HG03521 (cell line): ENCODE data around the gene EXOC6B.

Experiments
- ATAC-seq: cut with Tn5 transposase; IDR thresholded peaks from one replicate; pipeline ENCODE4 v1.9.1; 2021; ENCODE audit warnings: mild to moderate bottlenecking, moderate library complexity; ENCODE audit not compliant: unreplicated experiment

EXOC6B gene

DNA sequence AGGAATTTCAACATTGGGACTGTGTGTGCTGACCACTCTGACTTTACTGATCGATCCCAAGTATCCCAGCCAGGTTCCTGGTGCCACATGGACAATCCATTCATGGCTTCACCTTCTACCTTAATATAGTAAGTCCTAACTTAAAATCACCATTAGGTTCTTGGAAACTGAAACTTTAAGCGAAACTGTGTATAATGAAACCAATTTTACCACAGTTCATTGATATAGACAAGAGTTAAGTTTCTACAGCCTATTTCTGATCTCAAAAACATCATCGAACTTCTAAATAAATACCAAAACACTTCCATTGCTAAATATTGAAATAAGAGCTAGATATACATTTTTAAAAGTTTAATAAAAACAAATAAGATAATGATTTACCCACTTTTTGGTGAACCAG, 4.4 kb upstream of the EXOC6B start:
- peak; percentile 34 for ATAC-seq

DNA sequence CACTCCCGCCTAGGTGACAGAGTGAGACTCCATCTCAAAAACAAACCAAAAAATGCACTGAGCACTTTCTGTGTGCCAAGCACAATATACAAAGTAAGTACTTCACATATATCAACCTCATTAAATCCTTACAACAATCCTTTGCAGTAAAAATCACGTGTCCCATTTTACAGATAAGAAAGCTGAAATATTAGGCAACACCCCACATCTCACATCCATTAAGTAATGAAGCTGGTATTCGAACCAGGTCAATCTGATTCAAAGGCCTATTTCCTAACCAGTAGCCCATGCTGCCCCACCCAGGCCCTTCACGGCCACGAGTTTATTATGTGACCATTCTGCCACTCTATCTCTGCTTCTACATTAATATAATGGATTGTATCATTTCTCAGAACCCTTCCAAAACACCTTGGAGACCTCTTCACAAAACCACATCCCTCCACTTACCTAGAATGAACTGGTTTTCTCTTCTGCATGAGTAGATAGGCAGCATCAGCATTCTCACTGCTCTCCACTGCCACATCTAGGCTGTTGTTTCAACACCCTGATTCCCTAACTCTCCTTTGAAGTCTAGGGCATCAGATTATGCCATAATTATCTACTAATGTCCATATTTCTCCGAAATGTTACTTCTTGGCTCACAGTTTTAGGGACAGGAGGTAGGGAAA, 3.1 kb upstream of the EXOC6B start:
- no peak for ATAC-seq

- ATAC-seq: no peak
Measured at GRCh38 chr2:72827966-72828646, 2.3 kb upstream of the EXOC6B start.

GRCh38 chr2:72827487-72827886, 1.7 kb upstream of the EXOC6B start:
- ATAC-seq: no peak

- no peak for ATAC-seq
Measured at GRCh38 chr2:72826156-72826477, 284 bp upstream of the EXOC6B start.

- ATAC-seq: no peak
Measured at GRCh38 chr2:72824224-72824842, 1.5 kb downstream of the EXOC6B start.

- ATAC-seq: no peak
Measured at GRCh38 chr2:72822794-72823193, 3.0 kb downstream of the EXOC6B start.

DNA sequence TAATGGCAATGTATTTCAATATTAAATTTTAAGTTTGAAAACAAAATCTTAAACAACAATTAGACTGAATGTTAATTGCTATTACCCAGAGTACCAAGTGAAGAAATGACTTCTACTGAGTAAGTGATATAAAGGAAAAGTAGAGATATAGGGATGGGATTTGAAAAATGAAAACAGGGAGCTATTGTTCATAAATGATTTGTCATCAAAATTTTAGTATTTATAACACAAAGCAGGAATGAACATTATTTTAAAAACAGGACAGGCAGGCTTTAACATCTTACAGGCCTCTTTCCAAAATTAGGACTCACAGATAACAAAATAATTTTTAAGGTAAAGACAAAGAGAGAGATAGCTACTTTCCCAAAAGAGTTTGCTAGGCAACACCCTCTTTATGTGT, 3.9 kb downstream of the EXOC6B start:
- no peak for ATAC-seq

DNA sequence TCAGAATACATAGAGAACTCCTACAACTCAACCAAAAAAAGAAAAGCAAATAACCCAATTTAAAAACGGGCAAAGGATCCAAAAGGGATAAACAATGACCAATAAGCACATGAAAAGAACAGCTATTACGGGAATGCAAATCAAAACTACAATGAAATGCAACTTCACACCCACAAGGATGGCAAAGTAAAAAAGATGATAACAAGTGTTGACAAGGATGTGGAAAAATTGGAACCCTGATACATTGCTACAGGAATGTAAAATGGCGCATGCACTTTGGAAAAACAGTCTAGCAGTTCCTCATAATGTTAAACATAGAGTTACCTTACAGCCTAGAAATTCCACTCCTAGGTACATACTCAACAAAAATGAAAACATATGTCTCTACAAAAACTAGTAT, 4.7 kb downstream of the EXOC6B start:
- ATAC-seq: no peak

DNA sequence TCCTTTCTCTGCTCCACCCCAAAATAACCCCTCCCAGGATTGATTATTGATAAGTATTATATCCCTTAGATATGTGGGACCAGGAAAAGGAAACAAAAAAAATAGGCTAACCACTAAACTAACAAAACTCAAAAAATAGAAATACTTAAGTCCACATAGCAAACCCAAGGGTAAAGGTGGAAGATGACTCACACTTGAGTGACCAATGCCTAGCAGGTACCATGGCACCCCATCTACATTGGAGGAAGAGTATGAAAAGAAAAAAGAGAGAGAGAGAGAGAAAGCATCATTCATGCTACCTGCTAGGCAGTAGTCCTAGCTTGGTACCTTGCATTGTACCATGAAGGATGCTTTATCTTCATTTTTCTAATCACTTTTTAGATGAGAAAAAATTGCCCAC, 6.3 kb downstream of the EXOC6B start:
- no peak for ATAC-seq

DNA sequence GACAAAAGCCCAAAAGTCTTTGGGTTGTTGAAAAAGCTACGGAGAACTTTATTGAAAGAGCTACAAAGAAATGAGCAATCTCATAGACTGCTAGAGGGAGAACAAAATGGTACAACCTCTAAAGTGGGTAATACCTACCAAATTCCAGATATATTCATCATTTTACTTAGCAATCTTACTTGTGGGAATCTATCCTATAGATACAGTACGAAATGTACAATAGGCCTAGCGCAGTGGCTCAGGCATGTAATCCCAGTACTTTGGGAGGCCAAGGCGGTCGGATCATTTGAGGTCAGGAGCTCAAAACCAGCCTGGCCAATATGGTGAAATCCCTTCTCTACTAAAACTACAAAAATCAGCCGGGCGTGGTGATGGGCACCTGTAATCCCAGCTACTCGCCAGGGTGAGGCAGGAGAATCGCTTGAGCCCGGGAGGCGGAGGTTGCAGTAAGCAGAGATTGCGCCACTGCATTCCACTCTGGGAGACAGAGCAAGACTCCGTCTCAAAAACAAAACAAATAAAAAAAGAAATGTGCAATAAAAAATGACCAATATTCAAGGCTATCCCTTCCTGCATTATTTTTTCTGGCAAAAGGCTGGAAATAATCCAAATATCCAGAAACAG, 10.1 kb downstream of the EXOC6B start:
- no peak for ATAC-seq

GRCh38 chr2:72813841-72814240, 12.0 kb downstream of the EXOC6B start:
- ATAC-seq: no peak

GRCh38 chr2:72810165-72810564, 15.7 kb downstream of the EXOC6B start:
- no peak for ATAC-seq

- ATAC-seq: no peak
Measured at GRCh38 chr2:72809095-72809494, 16.7 kb downstream of the EXOC6B start.

GRCh38 chr2:72806280-72806945, 19.4 kb downstream of the EXOC6B start:
- ATAC-seq: no peak

DNA sequence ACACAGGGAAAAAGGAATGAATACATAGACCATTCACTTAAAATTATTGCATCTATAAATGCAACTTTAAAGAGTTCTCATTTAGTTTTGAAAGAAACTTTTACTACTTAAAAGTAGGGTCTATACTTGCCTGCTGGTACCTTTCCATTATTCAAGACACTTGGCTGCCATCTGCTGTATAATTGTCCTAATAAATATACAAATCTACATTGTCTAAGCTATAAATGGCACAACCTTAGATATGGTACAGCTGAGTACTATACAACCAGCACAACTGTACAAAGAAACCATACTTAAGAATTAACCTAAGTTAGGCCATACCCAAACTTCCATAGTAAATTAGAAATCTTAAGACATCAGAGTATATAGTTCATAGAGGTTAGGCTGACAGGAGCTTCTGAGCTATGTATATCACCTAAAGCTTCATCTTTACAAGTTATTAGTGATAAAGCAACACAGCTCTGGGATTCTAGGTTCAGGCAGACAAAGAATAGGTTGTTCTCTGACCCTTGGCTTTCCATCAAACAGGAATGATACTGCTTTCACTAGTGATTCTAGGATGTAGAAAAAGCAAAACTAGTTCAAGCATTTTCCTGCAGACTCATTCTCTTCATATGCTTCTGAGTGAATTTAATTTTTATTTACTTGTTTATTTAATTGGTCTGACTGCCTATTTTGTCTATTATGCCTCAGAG, 22.1 kb downstream of the EXOC6B start:
- no peak for ATAC-seq

DNA sequence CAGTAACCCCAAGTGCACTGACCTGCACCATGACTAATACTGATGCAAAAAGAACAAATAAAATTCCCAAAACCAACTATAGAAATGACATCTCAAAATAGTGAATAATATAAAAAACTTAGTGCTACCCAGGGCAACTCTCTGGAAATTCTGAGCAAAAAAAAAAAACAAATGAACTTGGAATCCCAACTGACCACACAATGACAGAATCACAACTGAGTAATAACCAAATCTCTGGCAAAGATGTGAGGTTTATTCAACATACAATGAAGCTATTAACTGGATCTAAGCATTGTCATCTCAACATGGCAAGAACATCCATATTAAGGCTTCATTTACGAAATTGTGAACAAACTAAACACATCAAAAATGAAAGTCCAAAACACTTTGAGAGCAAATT, 22.7 kb downstream of the EXOC6B start:
- no peak for ATAC-seq

DNA sequence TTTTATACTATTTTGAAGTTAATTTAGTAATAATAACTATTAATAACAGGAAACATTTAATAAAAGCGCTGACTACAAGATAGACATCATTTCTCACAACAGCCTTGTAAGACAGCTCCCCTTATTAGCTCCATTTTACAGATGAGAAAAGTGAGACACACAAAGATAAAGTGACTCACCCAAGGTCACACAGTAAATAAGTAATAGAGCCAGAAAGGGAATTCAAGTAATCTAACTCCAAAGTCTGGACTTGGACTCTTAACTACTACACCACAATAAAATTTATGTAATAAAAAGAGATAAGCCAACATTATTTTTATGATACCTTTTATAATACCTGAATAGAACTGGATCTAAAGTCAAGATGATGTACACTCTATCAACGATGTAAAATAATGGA, 25.3 kb downstream of the EXOC6B start:
- no peak for ATAC-seq

DNA sequence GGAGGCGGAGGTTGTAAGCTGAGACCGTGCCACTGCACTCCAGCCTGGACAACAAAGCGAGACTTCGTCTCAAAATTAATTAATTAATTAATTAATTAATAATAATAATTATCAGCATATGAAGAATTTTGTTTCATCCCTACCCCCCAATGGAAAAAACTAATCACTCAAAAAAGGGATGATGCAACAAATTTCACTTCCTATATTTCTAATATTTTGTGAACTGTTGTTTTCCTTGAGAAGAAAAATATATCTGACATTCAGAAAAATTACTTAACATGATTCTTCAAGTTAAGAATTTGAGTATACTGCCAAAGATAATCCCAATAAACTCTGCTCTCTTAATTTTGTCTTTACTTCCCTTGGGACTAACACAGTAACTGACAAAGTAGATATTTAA, 28.1 kb downstream of the EXOC6B start:
- no peak for ATAC-seq

DNA sequence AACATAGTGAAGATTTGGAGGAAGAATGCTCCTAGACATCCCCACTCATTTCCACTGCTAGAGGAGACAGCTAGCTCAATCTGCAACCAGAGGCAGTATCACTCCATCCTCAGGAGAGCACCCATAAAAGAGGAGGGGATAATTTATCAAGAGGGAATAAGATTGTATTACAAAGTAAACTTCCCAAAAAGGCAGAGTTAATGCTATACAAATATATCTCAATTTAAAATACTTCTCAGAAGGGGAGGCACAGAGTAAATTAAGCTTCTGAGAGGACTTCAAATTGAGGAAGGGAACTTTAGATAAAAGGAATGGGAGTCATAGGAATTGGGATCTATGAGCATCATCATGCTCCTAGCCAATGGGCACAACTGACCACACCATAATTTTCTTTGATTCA, 29.1 kb downstream of the EXOC6B start:
- no peak for ATAC-seq

GRCh38 chr2:72794572-72794971, 31.3 kb downstream of the EXOC6B start:
- ATAC-seq: no peak
